ENCODE data around the gene SCUBE1.

SCUBE1 gene

GRCh38 chr22:43198936-43199335 lies 144.2 kb downstream of the SCUBE1 start:
- DNase-seq (ENCODE audit: low read depth, low spot score): no peak
- no peak overlapping the region for H3K4me3 ChIP-seq (ENCODE audit: low read length)

- no peak for DNase-seq (ENCODE audit: low read depth, low spot score)
- H3K4me3 ChIP-seq (ENCODE audit: low read length): no peak overlapping the region
Observed at GRCh38 chr22:43198126-43198525, 145.0 kb downstream of the SCUBE1 start.

- H3K4me3 ChIP-seq (ENCODE audit: low read length): no peak overlapping the region
- DNase-seq (ENCODE audit: low read depth, low spot score): no peak
Observed at GRCh38 chr22:43197271-43197941, 145.8 kb downstream of the SCUBE1 start.

DNA sequence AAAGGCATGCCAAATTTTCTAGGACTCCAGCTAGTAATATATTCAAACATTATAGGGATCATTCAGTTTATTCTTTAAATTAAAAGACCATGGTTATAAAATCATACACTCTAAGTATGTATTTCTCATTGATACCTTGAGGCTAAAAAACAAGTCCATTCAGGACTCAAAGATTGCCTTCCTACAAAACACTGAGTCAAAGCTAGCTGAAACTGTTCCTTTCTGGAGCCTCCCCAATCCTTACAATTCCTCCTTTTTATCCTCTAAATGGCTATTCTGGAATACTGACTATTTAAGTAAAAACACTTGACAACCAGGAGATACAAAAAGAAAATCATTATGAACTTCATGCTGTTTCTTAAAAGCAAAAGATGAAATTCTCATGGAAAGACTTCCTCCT lies 151.3 kb downstream of the SCUBE1 start:
- no peak for DNase-seq (ENCODE audit: low read depth, low spot score)
- no peak overlapping the region for H3K4me3 ChIP-seq (ENCODE audit: low read length)

GRCh38 chr22:43188829-43189545 lies 154.2 kb downstream of the SCUBE1 start:
- H3K4me3 ChIP-seq (ENCODE audit: low read length): no peak overlapping the region
- no peak for DNase-seq (ENCODE audit: low read depth, low spot score)

GRCh38 chr22:43187171-43188099 lies 155.7 kb downstream of the SCUBE1 start:
- H3K4me3 ChIP-seq (ENCODE audit: low read length): peak overlapping the region; percentile 75
- DNase-seq (ENCODE audit: low read depth, low spot score): peak; percentile 94

DNA sequence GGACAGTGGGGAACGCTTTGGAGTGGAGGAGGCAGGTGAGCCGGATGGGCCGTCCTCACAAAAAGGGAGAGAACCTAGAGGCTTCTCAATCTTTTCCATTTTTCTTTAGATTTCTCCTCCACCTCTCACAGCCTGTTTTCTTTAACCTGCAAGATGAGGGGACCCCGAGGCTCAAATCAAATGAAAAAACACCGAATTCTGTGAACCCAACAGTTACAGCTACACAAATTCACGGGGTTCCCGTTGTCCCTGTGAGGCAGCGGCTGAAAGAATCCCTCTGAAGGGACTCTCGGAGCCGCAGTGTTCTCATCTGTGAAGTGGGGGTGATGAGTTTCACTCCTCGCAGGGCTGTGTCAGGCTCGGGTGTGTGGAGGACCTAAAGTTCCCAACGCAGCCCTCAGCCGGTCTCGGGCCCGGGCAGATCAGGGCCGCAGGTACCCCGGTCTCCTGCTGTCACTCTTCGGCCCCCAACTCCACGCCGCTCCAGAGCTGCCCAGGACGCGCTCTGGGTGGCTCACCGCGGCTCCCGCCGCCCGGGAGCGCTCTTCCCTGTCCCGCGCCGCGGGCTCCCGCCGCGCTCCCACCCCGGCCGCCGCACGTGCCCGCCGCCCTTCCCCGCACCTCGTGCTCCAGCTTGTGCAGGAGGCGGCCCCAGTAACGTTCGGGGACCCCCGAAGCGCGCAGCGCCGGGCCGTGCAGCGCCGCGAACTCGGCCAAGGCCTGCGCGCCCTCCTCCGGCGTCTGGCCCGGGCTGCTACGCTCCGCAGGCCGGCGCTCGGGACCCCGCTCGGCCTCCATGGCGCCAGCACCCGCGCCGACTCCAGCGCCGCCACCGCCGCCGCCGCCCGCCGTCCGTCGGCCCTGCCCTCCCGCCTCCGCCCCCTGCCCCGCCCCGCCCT lies 156.7 kb downstream of the SCUBE1 start, which contains the start of gene TTLL12:
Gene TTLL12, minus strand, starts transcription at position 863 of the 899 bp plus-strand sequence. Its CDS starts 65 bp downstream, at position 798.
- no peak for DNase-seq (ENCODE audit: low read depth, low spot score)
- H3K4me3 ChIP-seq (ENCODE audit: low read length): peak within 1 kb of the TSS; percentile 87

DNA sequence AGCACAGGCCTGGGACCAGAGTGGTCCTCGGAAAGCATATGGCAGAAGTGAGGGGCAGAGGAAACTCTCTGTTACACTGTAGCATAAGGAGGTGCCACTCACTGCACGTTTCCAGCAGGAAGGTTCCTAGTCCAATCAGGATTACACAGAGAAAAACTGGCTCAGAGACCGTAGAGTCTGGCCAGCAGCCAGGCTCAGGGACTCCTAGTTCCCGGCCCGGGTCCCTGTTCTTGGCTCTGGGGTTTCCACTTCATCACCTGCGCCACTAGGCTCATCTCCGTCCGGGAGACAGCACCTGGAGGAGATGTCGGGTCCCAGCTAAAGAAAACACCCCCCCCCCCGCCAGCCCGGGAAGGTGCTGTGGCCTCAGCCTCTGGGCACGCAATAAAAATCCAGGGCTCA lies 157.3 kb downstream of the SCUBE1 start:
- DNase-seq (ENCODE audit: low read depth, low spot score): no peak
- H3K4me3 ChIP-seq (ENCODE audit: low read length): peak overlapping the region; percentile 87

- no peak for DNase-seq (ENCODE audit: low read depth, low spot score)
- H3K4me3 ChIP-seq (ENCODE audit: low read length): no peak overlapping the region
Observed at GRCh38 chr22:43183496-43184277, 159.5 kb downstream of the SCUBE1 start.

DNA sequence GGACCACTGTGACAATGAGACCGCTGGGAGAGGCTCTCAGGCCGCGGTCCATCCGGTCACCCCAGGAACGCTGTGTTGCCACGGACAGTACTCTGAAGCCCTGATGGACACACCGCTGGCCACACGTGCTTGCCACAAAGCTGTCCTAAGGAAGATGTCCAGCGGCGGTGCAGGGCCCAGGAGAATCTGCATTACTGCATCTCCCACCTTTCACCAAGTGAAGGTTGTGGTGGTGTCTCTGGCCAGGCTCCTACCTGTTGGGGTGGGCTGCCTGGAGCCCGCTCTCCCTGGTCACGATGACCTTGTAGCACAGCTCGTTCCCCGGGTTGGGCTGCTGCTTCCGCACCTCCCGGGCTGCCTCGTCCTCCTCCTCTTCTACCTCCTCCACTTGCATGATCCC lies 160.4 kb downstream of the SCUBE1 start:
- DNase-seq (ENCODE audit: low read depth, low spot score): no peak
- H3K4me3 ChIP-seq (ENCODE audit: low read length): no peak overlapping the region

DNA sequence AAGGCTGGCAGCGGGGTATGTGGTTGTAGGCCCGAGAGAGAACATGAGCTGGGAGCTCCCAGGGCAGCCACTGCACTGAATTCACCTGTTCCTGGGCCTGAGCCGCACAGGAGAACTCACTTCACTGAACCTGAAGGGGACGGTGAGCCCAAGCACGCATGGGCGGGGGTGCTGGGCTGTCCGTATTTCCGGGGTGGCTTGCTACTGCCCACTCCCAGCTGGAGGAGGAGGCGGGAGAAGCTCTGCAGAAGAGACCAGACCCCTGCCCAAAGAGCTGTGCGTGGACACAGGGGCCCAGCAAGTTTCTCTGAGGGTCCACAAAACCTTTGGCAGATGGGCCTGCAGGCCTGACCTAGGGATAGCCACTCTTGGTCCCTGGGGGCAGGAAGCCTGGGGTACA lies 161.1 kb downstream of the SCUBE1 start:
- no peak for DNase-seq (ENCODE audit: low read depth, low spot score)
- no peak overlapping the region for H3K4me3 ChIP-seq (ENCODE audit: low read length)

DNA sequence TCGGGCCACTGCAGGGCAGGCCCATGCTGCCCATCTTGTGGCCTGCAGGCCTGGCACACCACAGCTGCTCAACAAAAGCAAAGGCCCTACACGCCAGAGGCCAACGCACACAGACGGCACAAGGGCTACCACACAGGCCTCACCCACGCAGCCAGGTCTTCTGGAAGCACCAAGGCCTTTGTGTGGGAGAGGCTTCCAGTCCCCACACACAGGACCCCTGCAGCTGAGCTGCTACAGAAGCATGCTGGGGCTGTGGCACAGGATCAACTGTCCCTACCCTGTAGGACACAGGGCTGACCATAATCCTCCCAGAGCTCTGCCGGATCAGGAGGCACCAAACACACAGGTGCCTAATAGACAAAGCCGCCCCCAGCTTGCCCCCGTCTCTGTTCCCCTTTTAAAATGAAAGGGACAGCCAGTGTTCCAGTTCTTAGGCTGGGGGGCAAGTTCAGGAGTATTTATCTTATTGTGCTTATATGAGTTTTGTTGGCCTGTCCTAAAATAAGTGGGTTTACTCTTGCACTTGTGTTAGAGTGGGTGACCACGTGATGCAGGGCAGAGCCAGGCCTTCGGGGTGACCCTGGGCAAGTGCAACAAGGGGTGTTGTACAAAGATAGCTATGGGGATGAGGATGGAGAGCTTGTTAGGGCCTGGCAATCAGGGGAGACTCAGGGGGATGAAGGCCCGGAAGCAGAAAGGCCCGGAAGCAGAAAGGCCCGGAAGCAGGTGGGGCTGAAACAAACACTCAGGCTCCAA lies 161.7 kb downstream of the SCUBE1 start:
- DNase-seq (ENCODE audit: low read depth, low spot score): no peak
- H3K4me3 ChIP-seq (ENCODE audit: low read length): no peak overlapping the region

GRCh38 chr22:43180670-43181069 lies 162.5 kb downstream of the SCUBE1 start:
- no peak overlapping the region for H3K4me3 ChIP-seq (ENCODE audit: low read length)
- DNase-seq (ENCODE audit: low read depth, low spot score): no peak

- no peak for DNase-seq (ENCODE audit: low read depth, low spot score)
- H3K4me3 ChIP-seq (ENCODE audit: low read length): no peak overlapping the region
Observed at GRCh38 chr22:43179911-43180195, 163.3 kb downstream of the SCUBE1 start.

- H3K4me3 ChIP-seq (ENCODE audit: low read length): no peak overlapping the region
- DNase-seq (ENCODE audit: low read depth, low spot score): no peak
Observed at GRCh38 chr22:43179146-43179910, 163.8 kb downstream of the SCUBE1 start.

GRCh38 chr22:43177479-43177878 lies 165.7 kb downstream of the SCUBE1 start:
- no peak overlapping the region for H3K4me3 ChIP-seq (ENCODE audit: low read length)
- no peak for DNase-seq (ENCODE audit: low read depth, low spot score)

DNA sequence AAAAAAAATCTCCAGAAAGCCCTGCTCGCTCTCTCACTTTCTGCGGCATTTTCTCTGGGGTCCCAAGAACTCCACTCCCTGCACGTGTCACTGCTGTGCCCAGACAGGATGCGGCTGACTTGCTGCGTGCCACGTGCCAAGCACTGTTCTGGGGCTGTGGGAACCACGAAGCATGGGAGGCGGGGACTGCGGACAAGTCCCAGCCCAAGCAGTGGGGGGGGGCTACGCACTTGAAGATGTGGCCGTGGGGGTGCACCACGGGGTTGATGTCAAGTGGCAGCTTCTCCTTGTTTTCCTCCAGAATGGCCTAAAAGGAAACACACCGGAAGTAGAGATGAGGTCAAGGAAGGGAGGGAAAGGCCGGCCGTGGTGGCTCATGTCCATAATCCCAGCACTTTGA lies 167.1 kb downstream of the SCUBE1 start:
- H3K4me3 ChIP-seq (ENCODE audit: low read length): no peak overlapping the region

More for the DNA sequence above, 167.1 kb downstream of the SCUBE1 start:
- no peak for DNase-seq (ENCODE audit: low read depth, low spot score)

Data from Jurkat, Clone E6-1 (cell line).